Trophoblast cell (in vitro differentiated cells and primary cell): ENCODE data around the gene SELPLG.
A peak's percentile ranks its signal among the peaks of the same experiment; 100 is the strongest.

Experiments
- DNase-seq, 2 donors: peaks; one replicate each; pipeline ENCODE4 v3.0.0-alpha.2; 2016
- H2AFZ ChIP-seq: 2 replicates; pipeline ENCODE4 v1.6.1; 2013; ENCODE audit warnings: low read length, moderate library complexity, mild to moderate bottlenecking; ENCODE audit not compliant: insufficient read depth, poor library complexity
- H2AK5ac ChIP-seq: 2 replicates; pipeline ENCODE4 v1.6.1; 2013; ENCODE audit warnings: mild to moderate bottlenecking, low read length
- H2BK120ac ChIP-seq: 2 replicates; pipeline ENCODE4 v1.6.1; 2013; ENCODE audit warnings: low read length, mild to moderate bottlenecking, moderate library complexity; ENCODE audit not compliant: insufficient read depth, poor library complexity
- H2BK12ac ChIP-seq: 2 replicates; pipeline ENCODE4 v1.6.1; 2013; ENCODE audit warnings: mild to moderate bottlenecking, low read length, moderate library complexity
- H2BK5ac ChIP-seq: 2 replicates; pipeline ENCODE4 v1.6.1; 2013; ENCODE audit warnings: low read length, low read depth, moderate library complexity, mild to moderate bottlenecking; ENCODE audit not compliant: poor library complexity
- H3K14ac ChIP-seq: 2 replicates; pipeline ENCODE4 v1.6.1; 2013; ENCODE audit warnings: mild to moderate bottlenecking, low read length
- H3K18ac ChIP-seq: 2 replicates; pipeline ENCODE4 v1.6.1; 2013; ENCODE audit warnings: mild to moderate bottlenecking, low read length
- H3K23ac ChIP-seq: 2 replicates; pipeline ENCODE4 v1.6.1; 2013; ENCODE audit warnings: low read length
- H3K27ac ChIP-seq: 2 replicates; pipeline ENCODE4 v1.5.1; 2013; ENCODE audit warnings: low read depth, mild to moderate bottlenecking, inconsistent platforms, low read length, moderate library complexity
- H3K27me3 ChIP-seq: 2 replicates; pipeline ENCODE4 v1.6.1; 2013; ENCODE audit warnings: inconsistent platforms, mild to moderate bottlenecking, low read length, moderate library complexity; ENCODE audit not compliant: insufficient read depth
- H3K36me3 ChIP-seq, 2 experiments: 1 replicate in 1 of 2; 2 replicates in 1 of 2; pipeline ENCODE4 v1.6.1; 2013; ENCODE audit warnings: low read length in 2 of 2, mild to moderate bottlenecking in 2 of 2, moderate library complexity in 1 of 2; ENCODE audit not compliant: insufficient read depth in 2 of 2, control insufficient read depth in 1 of 2
- H3K4ac ChIP-seq: 2 replicates; pipeline ENCODE4 v1.6.1; 2013; ENCODE audit warnings: low read depth, mild to moderate bottlenecking, low read length, moderate library complexity
- H3K4me1 ChIP-seq, 2 experiments: 1 replicate in 1 of 2; 2 replicates in 1 of 2; pipeline ENCODE4 v1.6.1; 2013; ENCODE audit warnings: low read length in 2 of 2, mild to moderate bottlenecking in 2 of 2, moderate library complexity in 1 of 2; ENCODE audit not compliant: insufficient read depth in 2 of 2, control insufficient read depth in 1 of 2
- H3K4me2 ChIP-seq: 2 replicates; pipeline ENCODE4 v1.6.1; 2013; ENCODE audit warnings: inconsistent platforms, mild to moderate bottlenecking, low read length, moderate library complexity
- H3K4me3 ChIP-seq: 2 replicates; pipeline ENCODE4 v1.5.1; 2013; ENCODE audit warnings: mild to moderate bottlenecking, low read depth, low read length, inconsistent platforms
- H3K79me1 ChIP-seq: one replicate; pipeline ENCODE4 v1.6.1; 2013; ENCODE audit warnings: low read length
- H3K79me2 ChIP-seq: 2 replicates; pipeline ENCODE4 v1.6.1; 2013; ENCODE audit warnings: low read length, mild to moderate bottlenecking; ENCODE audit not compliant: control insufficient read depth, insufficient read depth, poor library complexity
- H3K9ac ChIP-seq: 2 replicates; pipeline ENCODE4 v1.6.1; 2013; ENCODE audit warnings: mild to moderate bottlenecking, low read length
- H3K9me3 ChIP-seq: 2 replicates; pipeline ENCODE4 v1.6.1; 2013; ENCODE audit warnings: low read depth, mild to moderate bottlenecking, control low read depth, inconsistent platforms, low read length; ENCODE audit not compliant: insufficient read depth
- H4K12ac ChIP-seq: 2 replicates; pipeline ENCODE4 v1.6.1; 2013; ENCODE audit warnings: low read depth, mild to moderate bottlenecking, low read length, moderate library complexity
- H4K8ac ChIP-seq: 2 replicates; pipeline ENCODE4 v1.6.1; 2013; ENCODE audit warnings: low read depth, mild to moderate bottlenecking, low read length, moderate library complexity
- H4K91ac ChIP-seq: one replicate; pipeline ENCODE4 v1.6.1; 2013; ENCODE audit warnings: low read depth, mild to moderate bottlenecking, low read length, moderate library complexity
- WGBS: extraction: QIAGEN DNeasy Blood & Tissue Kit; methylation state at CpG from one replicate; pipeline ENCODE4 v1.1.7; 2013; ENCODE audit warnings: missing lambda C conversion rate; ENCODE audit not compliant: insufficient read length, insufficient coverage; ENCODE audit errors: extremely low coverage; 5-methylcytosine and 5-hydroxymethylcytosine counted together

Gene SELPLG

DNA sequence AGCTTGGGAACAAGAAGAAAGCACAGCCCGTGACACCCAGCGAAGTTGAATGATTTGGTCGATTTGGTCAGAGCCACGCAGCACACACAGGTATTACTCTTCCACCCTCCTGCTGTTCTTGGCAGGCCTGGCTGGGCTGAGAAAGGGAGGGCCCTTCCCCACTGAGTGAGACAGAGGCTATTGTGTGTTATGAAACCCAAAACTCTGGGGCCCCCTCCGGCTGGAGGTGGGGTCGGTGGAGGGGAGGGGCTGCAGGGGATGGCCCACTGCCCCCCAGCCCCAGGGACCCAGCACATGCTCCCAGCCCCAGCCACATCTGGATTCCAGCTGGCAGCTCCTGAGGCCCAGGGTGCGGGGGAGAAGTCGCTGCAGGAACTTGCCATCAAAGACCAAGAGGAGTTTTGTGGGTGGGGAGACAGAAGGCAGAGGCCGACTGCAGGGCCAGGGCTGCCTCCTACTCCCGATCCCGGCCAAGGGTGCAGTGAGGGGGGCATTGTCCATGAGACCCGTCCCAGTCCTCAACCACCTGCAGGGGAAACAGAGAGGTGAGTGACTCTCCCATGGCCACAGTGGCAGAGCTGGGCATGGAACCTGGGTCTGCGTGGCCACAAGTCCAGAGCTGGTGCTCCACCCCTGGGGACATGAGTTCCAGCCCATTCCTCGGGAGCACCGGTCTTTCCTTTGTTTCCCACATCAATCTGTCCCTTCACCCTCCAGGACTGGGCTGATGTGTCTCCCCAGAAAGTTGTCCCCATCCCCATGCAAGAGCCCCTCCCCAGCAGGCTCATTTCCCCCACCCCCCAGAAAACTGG is 44.5 kb downstream of the SELPLG start:
- Histone ChIP-seq H3K4ac (peak overlapping the region; percentile 23), H3K18ac (peak overlapping the region; percentile 23), H3K4me1 (peaks cover 11 to 17% of the 10 kb centered on the region in 2 experiments), H2BK120ac (peak overlapping the region; percentile 67), H4K8ac (peak overlapping the region; percentile 55), H3K4me2 (no peak overlapping the region), H2BK12ac (peak overlapping the region; percentile 46), H4K91ac (peak overlapping the region; percentile 86), H3K14ac (peak overlapping the region; percentile 21), H3K9me3 (no peaks in the 10 kb centered on the region), H3K9ac (no peak overlapping the region), H3K27me3 (no peaks in the 10 kb centered on the region), H3K79me2 (peaks cover 6% of the 10 kb centered on the region), H2AK5ac (peak overlapping the region; percentile 49), H4K12ac (no peak overlapping the region), H3K79me1 (peaks cover 36% of the 10 kb centered on the region), H2AFZ (peak overlapping the region; percentile 11), H3K36me3 (peaks cover 0 to 9% of the 10 kb centered on the region in 2 experiments), H3K4me3 (no peak overlapping the region), H2BK5ac (peak overlapping the region; percentile 11), H3K27ac (no peak overlapping the region), H3K23ac (no peak overlapping the region)
- DNase-seq, result no peak
- WGBS, result no CpG with 5 or more reads among the region's 15 CpGs

DNA sequence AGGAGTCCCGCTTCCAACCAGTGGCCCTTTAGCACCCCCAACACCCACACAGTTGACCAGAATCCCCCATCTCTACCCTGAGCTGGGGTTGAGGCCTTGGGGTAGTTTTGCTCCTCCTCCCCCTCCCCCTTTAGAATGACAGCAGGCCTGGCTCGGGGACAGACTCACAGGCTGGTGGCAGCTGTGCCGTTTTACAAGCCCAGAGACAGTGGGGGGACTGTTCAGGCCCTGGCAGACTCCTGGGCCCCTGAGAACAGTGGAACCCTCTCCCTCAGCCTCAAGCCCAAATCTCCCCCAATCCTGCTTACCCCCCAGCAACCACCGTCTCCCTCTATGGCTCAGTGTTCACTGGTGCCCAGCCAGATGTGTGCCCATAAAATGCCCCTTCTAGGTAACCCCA is 45.9 kb downstream of the SELPLG start:
- Histone ChIP-seq H2AK5ac (peak overlapping the region; percentile 67), H2BK120ac (peak overlapping the region; percentile 79), H3K36me3 (peaks cover 0 to 9% of the 10 kb centered on the region in 2 experiments), H3K18ac (peak overlapping the region; percentile 39), H3K4ac (peak overlapping the region; percentile 30), H3K27me3 (no peaks in the 10 kb centered on the region), H3K4me2 (no peak overlapping the region), H3K27ac (no peak overlapping the region), H3K79me1 (peaks cover 42% of the 10 kb centered on the region), H3K9ac (no peak overlapping the region), H2AFZ (no peak overlapping the region), H2BK5ac (peak overlapping the region; percentile 34), H4K12ac (no peak overlapping the region), H3K4me3 (no peak overlapping the region), H3K79me2 (peaks cover 8% of the 10 kb centered on the region), H3K23ac (no peak overlapping the region), H3K9me3 (no peaks in the 10 kb centered on the region), H2BK12ac (peak overlapping the region; percentile 58), H4K8ac (peak overlapping the region; percentile 47), H3K14ac (peak overlapping the region; percentile 74), H3K4me1 (peaks cover 18 to 24% of the 10 kb centered on the region in 2 experiments), H4K91ac (peak overlapping the region; percentile 86)
- DNase-seq, result no peak
- no CpG with 5 or more reads among the region's 4 CpGs for WGBS

DNA sequence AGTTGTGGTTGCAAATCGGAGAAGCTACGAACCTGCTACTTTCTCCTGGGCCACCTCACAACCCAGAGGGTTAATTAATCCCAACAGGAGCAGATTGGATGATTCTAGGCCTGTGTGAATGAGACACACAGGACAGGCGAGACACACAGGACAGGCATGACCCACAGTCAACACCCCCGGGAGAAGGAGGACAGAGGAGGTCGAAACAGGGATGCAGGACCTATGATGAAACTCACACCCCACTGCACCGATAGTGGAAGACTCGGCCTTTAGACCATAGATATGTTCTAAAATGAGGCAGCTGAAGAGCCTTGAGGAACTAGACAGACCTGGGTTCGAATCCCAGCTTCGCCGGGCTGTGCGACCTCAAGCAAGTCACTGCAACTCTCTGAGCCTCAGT is 47.4 kb downstream of the SELPLG start:
- no peak overlapping the region for H3K4ac ChIP-seq
- H3K27ac ChIP-seq, result no peak overlapping the region
- no peak overlapping the region for H4K12ac ChIP-seq
- H3K14ac ChIP-seq, result no peak overlapping the region
- peaks cover 54% of the 10 kb centered on the region for H3K79me1 ChIP-seq
- H2BK120ac ChIP-seq, result no peak overlapping the region
- H2AFZ ChIP-seq, result no peak overlapping the region
- H3K18ac ChIP-seq, result peak overlapping the region; percentile 3
- H2BK5ac ChIP-seq, result no peak overlapping the region
- H4K8ac ChIP-seq, result no peak overlapping the region
- peaks cover 34 to 39% of the 10 kb centered on the region in 2 experiments for H3K4me1 ChIP-seq
- peak overlapping the region; percentile 27 for H2AK5ac ChIP-seq
- H3K9ac ChIP-seq, result no peak overlapping the region
- H3K79me2 ChIP-seq, result peaks cover 20% of the 10 kb centered on the region
- no peak for DNase-seq
- H3K27me3 ChIP-seq, result no peaks in the 10 kb centered on the region
- H3K4me3 ChIP-seq, result no peak overlapping the region
- peaks cover 0 to 1% of the 10 kb centered on the region in 2 experiments for H3K36me3 ChIP-seq
- no CpG with 5 or more reads among the region's 11 CpGs for WGBS
- H3K4me2 ChIP-seq, result no peak overlapping the region
- no peaks in the 10 kb centered on the region for H3K9me3 ChIP-seq
- H3K23ac ChIP-seq, result no peak overlapping the region
- H4K91ac ChIP-seq, result peak overlapping the region; percentile 16
- H2BK12ac ChIP-seq, result peak overlapping the region; percentile 70

- Histone ChIP-seq H2BK120ac (no peak overlapping the region), H4K91ac (peak overlapping the region; percentile 25), H3K79me2 (peaks cover 22% of the 10 kb centered on the region), H3K4me1 (peaks cover 36 to 43% of the 10 kb centered on the region in 2 experiments), H3K4ac (no peak overlapping the region), H3K27ac (no peak overlapping the region), H4K12ac (no peak overlapping the region), H3K23ac (no peak overlapping the region), H3K14ac (no peak overlapping the region), H3K18ac (no peak overlapping the region), H4K8ac (no peak overlapping the region), H3K79me1 (peaks cover 57% of the 10 kb centered on the region), H3K9me3 (no peaks in the 10 kb centered on the region), H3K4me3 (no peak overlapping the region), H3K36me3 (no peaks in the 10 kb centered on the region), H2BK12ac (peak overlapping the region; percentile 34), H2AK5ac (no peak overlapping the region), H3K27me3 (no peaks in the 10 kb centered on the region), H3K9ac (no peak overlapping the region), H2AFZ (no peak overlapping the region), H3K4me2 (no peak overlapping the region), H2BK5ac (no peak overlapping the region)
- no CpG with 5 or more reads among the region's 4 CpGs for WGBS
- DNase-seq, result no peak
Measured at GRCh38 chr12:108585864-108586263, 47.8 kb downstream of the SELPLG start.
